Endothelial cell of umbilical vein (primary cell): Measurements from ENCODE around the gene RNF135. TPM values are rescaled to one million over a fixed set of nuclear protein-coding genes. Genes with fewer than 3 reads are reported as not detected.

Source experiments
- BruUV-seq: library from RNA; stranded (reverse); fragments of 400-500 nt; replicated peaks from 2 replicates; lab custom pipeline; 2021; lab: Mats Ljungman, UMichigan
- CTCF ChIA-PET: fragments of 300-600, 350-600 bp; sonication (Branson Sonifier 250); formaldehyde crosslinking; loops from one replicate; lab custom pipeline; 2021; ENCODE audit warnings: antibody characterized with exemption, inconsistent platforms; lab: Charles Lee
- POLR2A ChIA-PET: fragments of 300-600, 350-600 bp; sonication (Branson Sonifier 250); formaldehyde crosslinking; loops from one replicate; lab custom pipeline; 2021; ENCODE audit warnings: antibody characterized with exemption, inconsistent platforms; lab: Charles Lee
- DNase-seq: peaks from one replicate; pipeline ENCODE4 v3.0.0-alpha.2; 2011; ENCODE audit warnings: low read depth, low spot score
- FAIRE-seq: peaks from 2 replicates; lab custom pipeline; 2011; peaks lifted over from hg19 to GRCh38; lab: Jason Lieb, UNC
- H2AFZ ChIP-seq: 2 replicates; pipeline ENCODE4 v1.6.0; 2012; ENCODE audit warnings: low read depth, low read length, control low read depth, inconsistent platforms
- H3K27ac ChIP-seq: 2 replicates; pipeline ENCODE4 v1.5.1; 2011; ENCODE audit warnings: low read depth, mild to moderate bottlenecking, control low read depth, low read length, moderate library complexity; ENCODE audit not compliant: insufficient read depth
- H3K27me3 ChIP-seq, 2 experiments: 2 replicates each; pipeline versions ENCODE4 v1.6.0 to v1.6.1; 2011; ENCODE audit warnings: low read length in 2 of 2, mixed read lengths in 1 of 2; ENCODE audit not compliant: control insufficient read depth in 2 of 2, insufficient read depth in 2 of 2
- H3K36me3 ChIP-seq, 2 experiments: 2 replicates in 1 of 2; 3 replicates in 1 of 2; pipeline ENCODE4 v1.5.1; 2011; ENCODE audit warnings: low read length in 2 of 2, mild to moderate bottlenecking in 1 of 2, moderate library complexity in 1 of 2; ENCODE audit not compliant: control insufficient read depth in 2 of 2, insufficient read depth in 2 of 2; ENCODE audit errors: extremely low read depth in 1 of 2
- H3K4me1 ChIP-seq: 3 replicates; pipeline ENCODE4 v1.5.1; 2011; ENCODE audit warnings: mild to moderate bottlenecking, low read length; ENCODE audit not compliant: control insufficient read depth, insufficient read depth; ENCODE audit errors: extremely low read depth
- H3K4me2 ChIP-seq: 2 replicates; pipeline ENCODE4 v1.6.1; 2011; ENCODE audit warnings: low read length, control low read depth, mixed read lengths; ENCODE audit not compliant: insufficient read depth
- H3K4me3 ChIP-seq, 3 experiments: fragments of 200-600 bp in 1 of 3; sonication (generic), shearing (Covaris generic) in 1 of 3; replicated peaks in 1 of 3; 2 replicates each; pipeline ENCODE4 v1.5.1; 2011 to 2016; ENCODE audit warnings: control low read depth in 3 of 3, low read length in 3 of 3, mild to moderate bottlenecking in 2 of 3, inconsistent platforms in 1 of 3, low read depth in 1 of 3, moderate library complexity in 1 of 3; ENCODE audit not compliant: insufficient read depth in 1 of 3
- H3K79me2 ChIP-seq: 2 replicates; pipeline ENCODE4 v1.6.0; 2012; ENCODE audit warnings: low read length, inconsistent platforms; ENCODE audit not compliant: control insufficient read depth, insufficient read depth
- H3K9ac ChIP-seq: replicated peaks from 2 replicates; pipeline ENCODE3; 2011; ENCODE audit warnings: low read length, control low read depth; ENCODE audit not compliant: insufficient read depth; ENCODE audit errors: extremely low read depth
- H3K9me1 ChIP-seq: replicated peaks from 3 replicates; pipeline ENCODE4 v1.6.0; 2011; ENCODE audit warnings: mild to moderate bottlenecking, low read length; ENCODE audit not compliant: control insufficient read depth, insufficient read depth; ENCODE audit errors: extremely low read depth
- H3K9me3 ChIP-seq: replicated peaks from 2 replicates; pipeline ENCODE4 v1.5.1; 2012; ENCODE audit warnings: low read length, inconsistent platforms; ENCODE audit not compliant: control insufficient read depth, insufficient read depth
- H4K20me1 ChIP-seq: replicated peaks from 2 replicates; pipeline ENCODE3; 2011; ENCODE audit warnings: mild to moderate bottlenecking, low read length; ENCODE audit not compliant: control insufficient read depth, insufficient read depth; ENCODE audit errors: extremely low read depth
- EZH2 ChIP-seq: IDR thresholded peaks from 2 replicates; pipeline ENCODE4 v1.6.1; 2012; ENCODE audit warnings: borderline replicate concordance, low read depth, mild to moderate bottlenecking, moderate library complexity, low read length, inconsistent platforms; ENCODE audit not compliant: severe bottlenecking
- FOS ChIP-seq: IDR thresholded peaks from 2 replicates; pipeline ENCODE4 v1.6.1; 2011; ENCODE audit warnings: mild to moderate bottlenecking, low read length, moderate library complexity, borderline replicate concordance; ENCODE audit not compliant: insufficient read depth
- GATA2 ChIP-seq: IDR thresholded peaks from 2 replicates; pipeline ENCODE4 v1.7.0; 2011; ENCODE audit warnings: low read depth, mild to moderate bottlenecking, moderate library complexity, mixed read lengths, low read length; ENCODE audit not compliant: insufficient read length, insufficient read depth
- JUN ChIP-seq: IDR thresholded peaks from 2 replicates; pipeline ENCODE4 v1.6.1; 2011; ENCODE audit warnings: borderline replicate concordance, low read depth; ENCODE audit not compliant: insufficient read length, insufficient read depth
- MAX ChIP-seq: IDR thresholded peaks from 2 replicates; pipeline ENCODE4 v1.6.1; 2011; ENCODE audit not compliant: insufficient read depth, insufficient read length
- MYC ChIP-seq: IDR thresholded peaks from one replicate; pipeline ENCODE4 v1.6.1; 2011; ENCODE audit warnings: mild to moderate bottlenecking, low read depth, low read length
- POLR2A ChIP-seq: IDR thresholded peaks from 2 replicates; pipeline ENCODE4 v1.6.1; 2012; ENCODE audit warnings: low read depth, mild to moderate bottlenecking, control low read depth, low read length
- POLR2AphosphoS5 ChIP-seq: IDR thresholded peaks from 2 replicates; pipeline ENCODE4 v1.6.1; 2012; ENCODE audit warnings: low read depth, mild to moderate bottlenecking, control low read depth, low read length, moderate library complexity; ENCODE audit not compliant: insufficient read depth
- dilution Hi-C: fragments of 300-500 bp; cut with MboI; formaldehyde crosslinking; loops from one replicate; pipeline ENCODE4 v1.15.0; 2019; ENCODE audit warnings: low sequenced_read_pairs; ENCODE audit not compliant: extremely low pct_ligation_motif_present
- intact Hi-C: fragments of 100-400 bp; cut with micrococcal nuclease; formaldehyde crosslinking; loops from one replicate; pipeline ENCODE4 v1.10.0; 2022
- polyA plus RNA-seq, 4 experiments: library from polyadenylated mRNA; depleted of rRNA in 3 of 4; stranded (reverse) in 3 of 4; unstranded in 1 of 4; fragments of >200 nt; gene quantifications; 2 replicates each; pipeline versions ENCODE4 v1.2.1 to v1.2.3, GENCODE V29; 2011 to 2012; ENCODE audit warnings: missing spikeins in 1 of 4
- total RNA-seq: library from RNA; stranded (reverse); gene quantifications from 2 replicates; pipeline ENCODE4 v1.2.3, GENCODE V29; 2021

The RNF135 gene
- total and polyA plus RNA-seq, 2 donors (not counting 3 experiments of a cell fraction or from before 2014, with no cell fraction given) = 11.6 to 12.0 TPM

GRCh38 chr17:30950669-30951399 is 20.0 kb upstream of the RNF135 start:
- FAIRE-seq (peak; percentile 69), DNase-seq (peak; percentile 46)
- dilution Hi-C loops (no loop called here), intact Hi-C loops (no loop called here)
- no peak overlapping the region for H2AFZ ChIP-seq
- BruUV-seq = no TSS peak
- H3K9me1 ChIP-seq = no peaks in the 10 kb centered on the region
- ChIA-PET POLR2A (interaction anchor here (0.6 kb wide), 1 partner anchor 12 kb away, joined by 3 read pairs; no protein-coding TSS in a partner anchor), CTCF (no interaction called here)
- H3K79me2 ChIP-seq = no peaks in the 10 kb centered on the region
- H3K36me3 ChIP-seq = no peaks in the 10 kb centered on the region
- H3K27me3 ChIP-seq = no peaks in the 10 kb centered on the region
- H3K9ac ChIP-seq = no peak overlapping the region
- no peaks in the 10 kb centered on the region for H3K4me1 ChIP-seq
- H3K9me3 ChIP-seq = no peaks in the 10 kb centered on the region
- no peak overlapping the region for H3K4me2 ChIP-seq
- no peaks in the 10 kb centered on the region for H4K20me1 ChIP-seq
- H3K27ac ChIP-seq = no peak overlapping the region
- no peak for TF ChIP-seq EZH2
- TF ChIP-seq GATA2 = no peak
- no peak for TF ChIP-seq POLR2AphosphoS5
- TF ChIP-seq MAX = no peak
- TF ChIP-seq JUN = no peak
- no peak for TF ChIP-seq POLR2A
- TF ChIP-seq FOS = no peak
- no peak for TF ChIP-seq MYC
- no peak overlapping the region for H3K4me3 ChIP-seq
